MM.1S (cell line): Measurements from ENCODE around the gene TRIOBP.

ENCODE experiments used
- DNase-seq: peaks from one replicate; pipeline ENCODE4 v3.0.0-alpha.2; 2015
- H2AFZ ChIP-seq: fragments of 300-600 bp; sonication (generic); 2 replicates; pipeline ENCODE4 v1.6.0; 2016; ENCODE audit warnings: antibody characterized with exemption, low read length
- H3F3A ChIP-seq: fragments of 300-600 bp; sonication (generic); 2 replicates; pipeline ENCODE4 v1.6.1; 2016; ENCODE audit warnings: mild to moderate bottlenecking, antibody characterized with exemption, low read length, moderate library complexity, mixed read lengths; ENCODE audit not compliant: insufficient read depth
- H3K27ac ChIP-seq: fragments of 300-600 bp; sonication (generic); 2 replicates; pipeline ENCODE4 v1.5.1; 2016; ENCODE audit warnings: mild to moderate bottlenecking, low read length
- H3K27me3 ChIP-seq: fragments of 300-600 bp; sonication (generic); replicated peaks from 2 replicates; pipeline ENCODE4 v1.6.0; 2016; ENCODE audit warnings: low read length; ENCODE audit not compliant: insufficient read depth
- H3K36me3 ChIP-seq: fragments of 300-600 bp; sonication (generic); replicated peaks from 2 replicates; pipeline ENCODE4 v1.6.1; 2016; ENCODE audit warnings: mild to moderate bottlenecking, low read length, mixed read lengths; ENCODE audit not compliant: insufficient read depth
- H3K4me1 ChIP-seq: fragments of 300-600 bp; sonication (generic); 2 replicates; pipeline ENCODE4 v1.6.1; 2016; ENCODE audit warnings: low read length, mixed read lengths
- H3K4me2 ChIP-seq: fragments of 300-600 bp; sonication (generic); 2 replicates; pipeline ENCODE4 v1.6.0; 2016; ENCODE audit warnings: low read depth, low read length
- H3K4me3 ChIP-seq: fragments of 300-600 bp; sonication (generic); 2 replicates; pipeline ENCODE4 v1.5.1; 2016; ENCODE audit warnings: low read length, mixed read lengths
- H3K79me2 ChIP-seq: fragments of 300-600 bp; sonication (generic); 2 replicates; pipeline ENCODE4 v1.6.1; 2016; ENCODE audit warnings: mixed run types, low read length, mixed read lengths
- H3K9ac ChIP-seq: fragments of 300-600 bp; sonication (generic); 2 replicates; pipeline ENCODE4 v1.6.1; 2016; ENCODE audit warnings: low read length, mixed read lengths
- H3K9me2 ChIP-seq: fragments of 300-600 bp; sonication (generic); replicated peaks from 2 replicates; pipeline ENCODE4 v1.6.1; 2016; ENCODE audit warnings: mild to moderate bottlenecking, low read length, mixed read lengths; ENCODE audit not compliant: insufficient read depth
- H3K9me3 ChIP-seq: fragments of 300-600 bp; sonication (generic); replicated peaks from 2 replicates; pipeline ENCODE4 v1.6.1; 2016; ENCODE audit warnings: mild to moderate bottlenecking, low read length, mixed read lengths; ENCODE audit not compliant: insufficient read depth
- H4K20me1 ChIP-seq: fragments of 300-600 bp; sonication (generic); 2 replicates; pipeline ENCODE4 v1.6.1; 2016; ENCODE audit warnings: mild to moderate bottlenecking, low read length, moderate library complexity, mixed read lengths; ENCODE audit not compliant: insufficient read depth
- CTCF ChIP-seq: fragments of 300-600 bp; sonication (generic); IDR thresholded peaks from 2 replicates; pipeline ENCODE4 v1.5.1; 2016; ENCODE audit warnings: antibody characterized with exemption, low read length, mixed read lengths
- EZH2 ChIP-seq: fragments of 300-600 bp; sonication (generic); optimal IDR thresholded peaks from 2 replicates; pipeline ENCODE3; 2017; ENCODE audit warnings: low read depth, mild to moderate bottlenecking, antibody characterized with exemption, low read length, mixed read lengths
- EZH2phosphoT487 ChIP-seq: fragments of 300-600 bp; sonication (generic); IDR thresholded peaks from 2 replicates; pipeline ENCODE4 v1.6.1; 2018; ENCODE audit warnings: antibody characterized with exemption, low read length

The TRIOBP gene

GRCh38 chr22:37659066-37659896, 37.6 kb upstream of the TRIOBP start:
- Histone ChIP-seq H4K20me1 (peaks cover 5% of the 10 kb centered on the region; the same call in 1 of the 2 replicates), H3K27ac (no peak overlapping the region)
- TF ChIP-seq EZH2: no peak
- TF ChIP-seq CTCF: no peak
- no peak for TF ChIP-seq EZH2phosphoT487

GRCh38 chr22:37659897-37660708, 36.7 kb upstream of the TRIOBP start:
- H3F3A ChIP-seq: 0 out of 2 replicates have a peak, but pooled peaks cover 7% of the 10 kb centered on the region
- peaks cover 15% of the 10 kb centered on the region for H3K4me1 ChIP-seq
- H3K4me2 ChIP-seq: peak overlapping the region; percentile 95
- H2AFZ ChIP-seq: no peak overlapping the region
- H3K27me3 ChIP-seq: no peaks in the 10 kb centered on the region
- peaks cover 5% of the 10 kb centered on the region; the same call in 1 of the 2 replicates for H4K20me1 ChIP-seq
- H3K27ac ChIP-seq: no peak overlapping the region
- DNase-seq: no peak
- peak overlapping the region; percentile 63; the same call in 1 of the 2 replicates for H3K9ac ChIP-seq
- H3K4me3 ChIP-seq: peak overlapping the region; percentile 79
- H3K9me3 ChIP-seq: no peaks in the 10 kb centered on the region
- H3K36me3 ChIP-seq: no peaks in the 10 kb centered on the region
- peaks cover 50% of the 10 kb centered on the region for H3K79me2 ChIP-seq
- no peaks in the 10 kb centered on the region for H3K9me2 ChIP-seq
- TF ChIP-seq EZH2phosphoT487 (no peak), CTCF (no peak)

More at GRCh38 chr22:37659066-37659896, 37.6 kb upstream of the TRIOBP start:
- Histone ChIP-seq H3K9me3 (no peaks in the 10 kb centered on the region), H3K9ac (peak overlapping the region; percentile 63; the same call in 1 of the 2 replicates), H3K9me2 (no peaks in the 10 kb centered on the region), H3K36me3 (no peaks in the 10 kb centered on the region), H3K27me3 (no peaks in the 10 kb centered on the region), H2AFZ (peak overlapping the region; percentile 45; the same call in 1 of the 2 replicates), H3K4me3 (peak overlapping the region; percentile 79), H3K4me2 (peak overlapping the region; percentile 95), H3K4me1 (peaks cover 15% of the 10 kb centered on the region), H3F3A (0 out of 2 replicates have a peak, but pooled peaks cover 7% of the 10 kb centered on the region), H3K79me2 (peaks cover 42% of the 10 kb centered on the region)
- peak; percentile 33 for DNase-seq

- peak overlapping the region; percentile 95; the same call in 1 of the 2 replicates for H3K4me2 ChIP-seq
- H2AFZ ChIP-seq: no peak overlapping the region
- H3K27ac ChIP-seq: no peak overlapping the region
- peaks cover 5% of the 10 kb centered on the region; the same call in 1 of the 2 replicates for H4K20me1 ChIP-seq
- H3K27me3 ChIP-seq: no peaks in the 10 kb centered on the region
- no peak overlapping the region for H3K9ac ChIP-seq
- H3K36me3 ChIP-seq: no peaks in the 10 kb centered on the region
- peaks cover 15% of the 10 kb centered on the region for H3K4me1 ChIP-seq
- H3K4me3 ChIP-seq: no peak overlapping the region
- DNase-seq: no peak
- peaks cover 51% of the 10 kb centered on the region for H3K79me2 ChIP-seq
- no peak for TF ChIP-seq EZH2phosphoT487
- H3K9me2 ChIP-seq: no peaks in the 10 kb centered on the region
- 0 out of 2 replicates have a peak, but pooled peaks cover 7% of the 10 kb centered on the region for H3F3A ChIP-seq
- H3K9me3 ChIP-seq: no peaks in the 10 kb centered on the region
These were observed 36.2 kb upstream of the TRIOBP start for GRCh38 chr22:37660709-37661045.
